ENCODE measurements around the gene CDK17.
"Not testable (repeated sequence)": the region's sequence is repeated elsewhere in the genome, so short reads cannot be mapped to it uniquely, and the experiment has no call there.

GRCh38 chr12:96432496-96433321, 32.5 kb upstream of the CDK17 start:
- not testable (repeated sequence) for TF ChIP-seq CTCF (conservative IDR thresholded peaks at IDR 0.05; ENCODE audit: low read length); EZH2phosphoT487 (IDR thresholded peaks at IDR 0.05; ENCODE audit: borderline replicate concordance)
